Activated T-cell treated with anti-CD3 and anti-CD28 coated beads for 4 hours (primary cell): Measurements from ENCODE around the gene DGCR8.
A peak's percentile ranks its signal among the peaks of the same experiment; 100 is the strongest.

ENCODE experiments used
- DNase-seq: peaks from one replicate; pipeline ENCODE4 v3.0.0-alpha.2; 2020

DGCR8 gene

DNA sequence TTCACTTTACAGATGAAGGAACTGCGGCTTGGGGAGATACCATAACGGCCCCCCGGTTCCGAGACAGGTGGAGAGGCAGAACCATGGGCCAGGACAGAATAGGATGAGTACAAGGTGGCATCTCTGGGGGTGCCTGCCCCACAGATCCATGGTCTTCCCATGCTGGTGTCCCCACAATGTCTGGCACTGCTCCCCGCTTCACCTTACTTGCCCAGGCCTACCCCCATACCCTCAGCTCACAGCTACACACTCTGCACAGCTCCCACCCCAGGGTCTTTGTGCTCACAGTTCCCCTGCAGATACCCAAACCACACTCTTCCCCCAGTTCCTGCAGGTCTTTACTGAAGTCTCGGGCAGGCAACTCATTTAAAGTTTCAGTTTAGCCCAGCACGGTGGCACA is 11.4 kb upstream of the DGCR8 start:
- DNase-seq: no peak

- no peak for DNase-seq
Observed at GRCh38 chr22:20069331-20070042, 10.6 kb upstream of the DGCR8 start.

- no peak for DNase-seq
Observed at GRCh38 chr22:20071524-20071972, 8.5 kb upstream of the DGCR8 start.

GRCh38 chr22:20076627-20077172 is 3.3 kb upstream of the DGCR8 start:
- no peak for DNase-seq

GRCh38 chr22:20080445-20080775 is 369 bp downstream of the DGCR8 start:
- peak; percentile 55 for DNase-seq

GRCh38 chr22:20080776-20081654 is 974 bp downstream of the DGCR8 start:
- no peak for DNase-seq

DNA sequence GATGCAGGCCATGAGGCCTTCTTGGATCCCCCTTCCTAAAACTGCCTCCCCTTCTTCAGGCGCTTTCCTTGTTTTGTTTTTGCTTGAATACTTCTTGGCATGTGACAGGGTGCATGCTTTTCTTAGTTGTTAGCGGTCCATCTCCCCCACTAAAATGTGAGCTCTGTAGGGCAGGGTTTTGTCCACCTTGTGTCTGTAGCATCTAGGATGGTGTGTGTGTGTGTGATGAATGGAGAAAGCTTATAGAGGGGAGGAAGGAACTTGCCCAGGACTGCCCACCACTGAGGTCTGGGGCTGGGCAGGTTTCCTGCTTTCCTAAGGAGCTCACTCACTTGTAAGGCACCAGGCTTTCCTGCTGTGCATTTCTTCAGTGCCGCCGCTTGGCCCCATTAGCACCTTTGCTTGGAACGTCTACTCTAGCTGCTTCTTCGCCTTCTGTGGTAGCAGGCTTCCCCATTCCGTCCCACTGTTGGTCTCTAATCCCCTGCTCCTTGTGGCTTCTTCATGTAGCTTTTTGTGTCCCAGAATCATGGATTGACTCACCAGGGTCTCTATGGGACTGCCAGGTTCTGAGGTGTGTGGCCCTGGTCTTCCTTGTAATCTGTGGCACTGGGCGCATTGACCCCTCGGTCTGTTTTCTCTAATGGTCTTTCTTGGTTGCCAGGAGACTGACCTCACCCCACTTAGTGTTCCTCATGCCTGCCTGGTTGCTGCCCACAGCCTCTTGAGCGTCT is 3.3 kb downstream of the DGCR8 start:
- DNase-seq: no peak

DNA sequence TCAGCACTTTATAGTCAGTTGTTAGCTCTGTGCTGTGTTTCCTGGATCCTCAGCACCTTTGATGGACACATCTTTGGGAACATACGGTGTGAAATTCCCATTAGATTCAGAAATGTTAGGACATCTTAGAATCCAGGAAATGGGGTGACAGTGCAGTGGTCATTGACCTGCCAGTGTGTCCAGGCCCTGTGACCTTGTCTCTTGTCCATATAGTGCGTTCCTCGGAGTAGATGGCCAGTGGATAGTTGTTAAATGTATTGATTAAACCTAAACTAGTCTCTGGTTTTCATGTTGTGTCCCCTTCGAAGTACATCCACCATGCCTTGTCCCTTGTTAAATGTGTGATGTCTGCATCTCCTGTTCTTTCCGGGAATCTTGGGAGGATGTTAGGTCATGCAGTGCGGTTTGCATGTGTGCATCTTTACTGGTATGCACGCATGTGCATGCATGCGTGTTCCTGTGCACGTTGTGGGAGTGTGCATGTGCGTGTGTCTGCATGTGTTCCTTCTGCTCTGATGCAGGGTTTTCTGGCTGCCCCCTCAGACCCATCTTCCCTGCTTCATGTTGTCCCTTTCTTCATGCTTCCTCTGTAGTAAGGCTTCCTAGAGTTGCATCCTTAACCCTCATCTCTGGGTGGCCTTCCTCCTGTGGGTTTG is 4.0 kb downstream of the DGCR8 start:
- no peak for DNase-seq

- no peak for DNase-seq
Observed at GRCh38 chr22:20084547-20085413, 4.7 kb downstream of the DGCR8 start.

DNA sequence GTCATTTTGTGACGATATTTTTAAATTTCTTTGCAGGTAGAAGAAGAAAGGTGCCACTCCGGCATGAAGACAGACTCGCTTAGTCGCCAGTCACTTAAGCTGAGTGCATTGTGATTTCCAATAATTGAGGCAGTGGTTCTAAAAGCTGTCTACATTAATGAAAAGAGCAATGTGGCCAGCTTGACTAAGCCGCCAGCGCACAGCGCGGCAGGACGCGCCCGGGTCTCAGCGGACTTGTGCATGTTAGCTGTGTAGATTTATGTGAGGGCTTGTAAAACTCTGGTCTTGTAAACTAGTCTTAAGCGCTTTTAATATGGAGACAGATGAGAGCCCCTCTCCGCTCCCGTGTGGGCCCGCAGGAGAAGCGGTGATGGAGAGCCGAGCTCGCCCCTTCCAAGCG is 5.6 kb downstream of the DGCR8 start:
- no peak for DNase-seq

- DNase-seq: no peak
Observed at GRCh38 chr22:20086101-20086599, 6.1 kb downstream of the DGCR8 start.

- no peak for DNase-seq
Observed at GRCh38 chr22:20086763-20087162, 6.7 kb downstream of the DGCR8 start.

- DNase-seq: no peak
Observed at GRCh38 chr22:20087319-20088262, 7.5 kb downstream of the DGCR8 start.

DNA sequence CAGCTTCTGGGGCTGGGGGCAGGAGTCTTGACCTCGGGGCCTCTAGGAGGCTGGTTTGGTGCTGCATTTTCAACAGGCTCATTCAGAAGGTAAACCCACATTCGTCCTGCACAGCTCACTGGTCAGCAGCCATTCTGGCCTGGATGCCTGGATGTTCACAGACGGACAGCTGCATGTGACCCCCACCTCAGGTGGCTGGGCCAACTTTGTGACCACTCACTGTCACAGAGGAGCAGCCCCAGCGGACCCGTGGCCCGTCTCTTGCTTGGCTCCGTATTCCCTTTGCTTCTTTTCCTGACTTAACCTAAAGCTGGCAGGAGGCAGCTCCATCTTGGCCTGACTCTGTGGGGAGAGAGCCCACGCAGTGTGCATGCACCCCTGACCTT is 8.2 kb downstream of the DGCR8 start:
- DNase-seq: no peak

GRCh38 chr22:20089226-20089976 is 9.4 kb downstream of the DGCR8 start:
- no peak for DNase-seq

DNA sequence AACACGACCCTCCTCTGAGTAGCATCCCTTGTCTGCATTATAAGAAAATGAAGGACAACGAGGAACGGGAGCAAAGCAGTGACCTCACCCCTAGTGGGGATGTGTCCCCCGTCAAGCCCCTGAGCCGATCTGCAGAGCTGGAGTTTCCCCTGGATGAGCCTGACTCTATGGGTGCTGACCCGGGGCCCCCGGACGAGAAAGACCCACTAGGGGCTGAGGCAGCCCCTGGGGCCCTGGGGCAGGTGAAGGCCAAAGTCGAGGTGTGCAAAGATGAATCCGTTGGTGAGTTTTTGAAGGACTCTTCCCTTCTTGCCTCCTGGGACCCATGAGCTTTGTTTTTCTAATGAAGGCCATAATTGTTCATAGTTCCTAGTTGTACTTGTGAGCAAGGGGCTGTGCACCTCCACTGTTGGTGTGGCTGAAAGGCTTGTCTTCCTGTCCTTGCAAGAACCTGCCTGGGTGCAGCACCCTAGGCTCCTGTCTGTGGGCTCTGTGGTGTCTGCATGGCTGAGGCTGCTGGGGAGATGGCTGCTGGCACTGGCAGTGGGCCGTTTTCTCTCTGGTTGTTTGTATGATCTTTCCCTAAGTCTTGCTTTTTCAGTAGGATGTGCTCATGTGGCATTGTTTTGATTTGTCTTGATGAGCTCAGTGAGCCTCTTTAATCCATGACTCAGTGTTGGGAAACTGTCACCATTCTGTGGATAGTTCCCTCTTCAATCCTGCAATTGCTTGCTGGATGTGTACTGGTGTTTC is 10.1 kb downstream of the DGCR8 start:
- DNase-seq: no peak

GRCh38 chr22:20090730-20091240 is 10.7 kb downstream of the DGCR8 start:
- DNase-seq: no peak

DNA sequence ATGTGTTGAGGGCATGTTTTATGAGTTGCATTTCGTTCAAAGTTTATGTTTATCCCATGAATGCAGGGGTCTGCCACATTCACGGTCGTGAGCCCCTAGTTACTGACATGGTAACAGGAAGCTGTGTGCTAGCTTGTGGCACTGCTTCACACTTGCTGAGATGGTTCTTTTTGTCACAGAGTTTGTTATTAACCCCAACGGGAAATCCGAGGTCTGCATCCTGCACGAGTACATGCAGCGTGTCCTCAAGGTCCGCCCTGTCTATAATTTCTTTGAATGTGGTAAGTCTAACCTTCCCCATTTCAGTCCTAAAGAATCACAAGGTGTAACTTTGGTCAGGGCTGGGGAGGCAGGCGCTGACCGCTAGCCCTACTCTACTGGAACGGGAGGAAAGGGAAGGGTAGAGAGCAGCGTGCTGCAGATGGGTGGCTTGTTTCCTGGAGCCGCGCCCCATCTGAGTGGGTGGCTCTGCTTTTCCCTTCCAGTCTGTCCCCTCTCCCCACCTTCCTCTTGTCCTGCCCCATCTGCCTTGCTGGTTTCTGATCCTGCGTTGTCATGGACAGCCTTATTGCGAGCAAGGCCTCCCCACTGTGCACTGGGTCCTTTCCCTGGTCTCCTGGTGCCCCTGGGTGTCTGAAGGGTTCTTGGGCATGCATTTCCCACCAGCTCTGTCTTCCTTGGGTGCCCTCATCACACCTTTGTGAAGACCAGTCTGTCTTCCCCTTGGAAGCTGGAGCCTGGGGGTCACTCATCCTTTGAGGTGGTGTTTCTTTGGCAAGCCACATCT is 11.8 kb downstream of the DGCR8 start:
- DNase-seq: no peak
